ENCODE results near the gene TTC28. TPM values are rescaled to one million over a fixed set of nuclear protein-coding genes. Genes with fewer than 3 reads are reported as not detected.

TTC28 gene
- total RNA-seq, 2 experiments from 2014 or later: 1.6 to 1.9 TPM

- DNase-seq: no peak
- Mint-ChIP-seq H3K27ac (no peak overlapping the region), H3K9me3 (no peaks in the 10 kb centered on the region), H3K4me3 (no peak overlapping the region), H3K36me3 (ENCODE audit: low read depth) (no peaks in the 10 kb centered on the region), H3K4me1 (ENCODE audit: low read depth) (no peaks in the 10 kb centered on the region), H3K27me3 (ENCODE audit: low read depth) (no peaks in the 10 kb centered on the region)
- intact Hi-C loops (cut with micrococcal nuclease): no loop called here
- CTCF ChIA-PET: interaction anchor here (0.8 kb wide), 1 partner anchor 298 kb away, joined by 3 read pairs; no protein-coding TSS in a partner anchor
These were observed 533.0 kb downstream of the TTC28 start for GRCh38 chr22:28146401-28147314.

DNA sequence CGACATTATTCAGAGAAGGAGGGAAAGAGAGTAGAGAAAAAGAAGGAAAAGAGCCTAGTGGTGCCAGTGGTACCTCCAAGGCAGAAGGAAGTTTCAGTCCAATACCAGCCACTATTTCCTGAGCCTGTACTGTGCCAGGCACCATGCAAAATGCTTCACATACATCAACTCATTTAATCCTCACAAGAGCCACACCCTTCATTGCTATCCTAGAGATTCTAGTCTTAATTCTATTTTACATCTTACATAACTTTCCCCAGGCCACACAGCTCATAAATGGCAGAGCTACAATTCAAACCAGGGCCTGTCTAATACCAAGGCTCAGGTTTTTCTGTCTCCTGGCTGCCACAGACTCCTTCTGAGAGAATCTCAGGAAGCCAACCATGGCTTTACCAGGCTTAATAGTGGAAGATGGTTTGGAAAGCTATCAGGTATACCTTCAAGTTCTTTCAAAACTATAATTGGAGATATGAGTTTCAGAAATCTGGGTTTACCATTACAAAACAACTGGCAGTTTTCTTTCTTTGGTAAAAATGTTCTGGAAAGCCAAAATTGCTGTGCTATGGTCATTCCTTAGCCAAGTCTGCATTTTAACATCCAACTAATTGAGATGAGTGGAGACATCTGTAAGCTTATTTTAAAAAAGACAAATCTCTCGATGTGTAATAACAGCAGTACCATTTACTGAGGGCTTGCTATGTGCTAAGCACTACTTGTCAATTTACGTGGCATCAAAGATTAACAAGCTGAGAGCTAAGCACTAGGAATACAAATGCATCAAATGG, 535.5 kb downstream of the TTC28 start:
- Mint-ChIP-seq H3K36me3 (ENCODE audit: low read depth) (no peaks in the 10 kb centered on the region), H3K27ac (no peak overlapping the region)
- CTCF ChIA-PET: no interaction called here

GRCh38 chr22:28143241-28143865, 536.3 kb downstream of the TTC28 start:
- CTCF ChIA-PET: no interaction called here
- intact Hi-C loops (cut with micrococcal nuclease): no loop called here
- H3K27ac Mint-ChIP-seq: no peak overlapping the region
- H3K36me3 Mint-ChIP-seq (ENCODE audit: low read depth): no peaks in the 10 kb centered on the region
- H3K4me3 Mint-ChIP-seq: no peak overlapping the region
- no peaks in the 10 kb centered on the region for H3K9me3 Mint-ChIP-seq
- H3K27me3 Mint-ChIP-seq (ENCODE audit: low read depth): no peaks in the 10 kb centered on the region
- no peak for DNase-seq
- H3K4me1 Mint-ChIP-seq (ENCODE audit: low read depth): no peaks in the 10 kb centered on the region

More for the DNA sequence above, 535.5 kb downstream of the TTC28 start:
- no peaks in the 10 kb centered on the region for H3K9me3 Mint-ChIP-seq
- H3K4me3 Mint-ChIP-seq: no peak overlapping the region
- intact Hi-C loops (cut with micrococcal nuclease): no loop called here
- no peak for DNase-seq
- H3K4me1 Mint-ChIP-seq (ENCODE audit: low read depth): no peaks in the 10 kb centered on the region
- no peaks in the 10 kb centered on the region for H3K27me3 Mint-ChIP-seq (ENCODE audit: low read depth)

DNA sequence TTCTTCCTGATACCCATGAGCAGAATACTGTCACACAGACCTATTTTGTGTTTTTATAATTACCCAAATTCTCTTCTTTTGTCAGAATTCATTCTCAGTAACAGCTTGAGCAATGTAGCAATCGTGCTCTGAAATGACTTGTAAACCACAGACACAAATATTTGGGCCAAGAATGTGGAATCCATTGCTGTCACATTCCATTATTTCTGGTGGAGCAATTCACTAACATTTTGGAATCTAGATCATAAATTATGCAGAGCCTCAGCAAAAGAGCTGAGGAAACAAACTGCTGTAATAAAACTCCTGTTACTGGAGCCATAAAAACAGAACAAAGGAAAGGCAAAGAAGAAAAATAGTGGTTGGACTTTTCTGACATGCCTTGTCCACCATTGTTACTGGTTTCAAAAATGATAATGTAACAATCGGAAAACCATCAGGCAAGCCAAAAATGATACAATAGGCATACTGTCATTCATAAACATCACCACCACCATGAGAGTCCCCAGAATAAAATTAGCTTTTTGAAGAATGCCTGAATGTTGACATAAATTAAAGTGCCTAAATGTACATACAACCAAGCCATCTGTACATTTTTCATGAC, 537.2 kb downstream of the TTC28 start:
- no peaks in the 10 kb centered on the region for H3K4me1 Mint-ChIP-seq (ENCODE audit: low read depth)
- no peak overlapping the region for H3K4me3 Mint-ChIP-seq
- intact Hi-C loops (cut with micrococcal nuclease): no loop called here
- DNase-seq: no peak
- no peaks in the 10 kb centered on the region for H3K9me3 Mint-ChIP-seq
- no peaks in the 10 kb centered on the region for H3K36me3 Mint-ChIP-seq (ENCODE audit: low read depth)
- H3K27ac Mint-ChIP-seq: no peak overlapping the region
- CTCF ChIA-PET: no interaction called here
- no peaks in the 10 kb centered on the region for H3K27me3 Mint-ChIP-seq (ENCODE audit: low read depth)

DNA sequence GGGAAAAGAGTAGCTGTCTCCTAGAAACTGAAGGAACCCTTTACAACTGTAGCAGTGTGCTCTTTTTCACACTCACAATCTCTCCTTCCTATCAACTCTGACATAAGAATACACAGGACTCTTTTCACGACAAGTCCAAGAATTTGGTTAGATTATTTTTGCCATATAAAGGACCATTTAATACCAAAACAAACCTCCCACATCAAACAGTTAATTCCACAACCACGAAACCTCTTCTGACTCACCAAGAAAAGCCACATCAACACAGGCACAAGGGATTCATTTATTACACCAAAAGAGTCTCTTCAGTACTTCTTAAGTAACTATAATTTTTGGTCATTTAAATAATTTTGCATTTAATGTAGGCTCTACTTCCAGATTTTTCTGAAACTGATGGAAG, 538.0 kb downstream of the TTC28 start:
- Mint-ChIP-seq H3K27me3 (ENCODE audit: low read depth) (no peaks in the 10 kb centered on the region), H3K27ac (no peak overlapping the region), H3K4me1 (ENCODE audit: low read depth) (no peaks in the 10 kb centered on the region), H3K4me3 (no peak overlapping the region), H3K9me3 (no peaks in the 10 kb centered on the region), H3K36me3 (ENCODE audit: low read depth) (no peaks in the 10 kb centered on the region)
- DNase-seq: no peak
- intact Hi-C loops (cut with micrococcal nuclease): no loop called here
- CTCF ChIA-PET: no interaction called here

- DNase-seq: no peak
- Mint-ChIP-seq H3K27me3 (ENCODE audit: low read depth) (no peaks in the 10 kb centered on the region), H3K36me3 (ENCODE audit: low read depth) (no peaks in the 10 kb centered on the region), H3K27ac (no peak overlapping the region), H3K4me1 (ENCODE audit: low read depth) (no peaks in the 10 kb centered on the region), H3K9me3 (no peaks in the 10 kb centered on the region), H3K4me3 (no peak overlapping the region)
- intact Hi-C loops (cut with micrococcal nuclease): no loop called here
- CTCF ChIA-PET: no interaction called here
These were observed 539.7 kb downstream of the TTC28 start for GRCh38 chr22:28139961-28140360.

DNA sequence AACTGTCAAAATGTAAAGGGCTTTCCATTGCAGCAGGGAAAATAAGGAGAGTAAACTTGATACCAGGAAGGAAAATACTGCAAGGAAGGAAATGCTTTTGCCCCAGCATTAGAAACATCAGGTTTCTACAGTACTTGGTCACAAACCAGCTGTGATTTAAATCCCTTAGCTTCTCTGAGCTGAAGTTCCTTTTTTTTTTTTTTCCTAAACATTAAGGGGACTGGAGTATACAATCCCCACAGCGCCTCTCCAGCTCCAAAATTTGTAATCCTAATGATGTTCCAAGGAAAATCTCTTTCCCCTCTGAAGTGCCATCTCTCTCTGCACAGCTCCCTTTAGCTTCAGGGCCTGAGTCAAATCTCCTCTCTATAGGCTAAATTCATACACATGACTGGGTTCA, 540.1 kb downstream of the TTC28 start:
- DNase-seq: no peak
- CTCF ChIA-PET: no interaction called here
- intact Hi-C loops (cut with micrococcal nuclease): no loop called here
- no peaks in the 10 kb centered on the region for H3K9me3 Mint-ChIP-seq
- H3K4me1 Mint-ChIP-seq (ENCODE audit: low read depth): no peaks in the 10 kb centered on the region
- no peaks in the 10 kb centered on the region for H3K36me3 Mint-ChIP-seq (ENCODE audit: low read depth)
- H3K4me3 Mint-ChIP-seq: no peak overlapping the region
- no peaks in the 10 kb centered on the region for H3K27me3 Mint-ChIP-seq (ENCODE audit: low read depth)
- H3K27ac Mint-ChIP-seq: no peak overlapping the region

- Mint-ChIP-seq H3K4me1 (ENCODE audit: low read depth) (no peaks in the 10 kb centered on the region), H3K9me3 (no peaks in the 10 kb centered on the region), H3K4me3 (no peak overlapping the region), H3K27me3 (ENCODE audit: low read depth) (no peaks in the 10 kb centered on the region), H3K36me3 (ENCODE audit: low read depth) (no peaks in the 10 kb centered on the region), H3K27ac (no peak overlapping the region)
- intact Hi-C loops (cut with micrococcal nuclease): no loop called here
- DNase-seq: no peak
- CTCF ChIA-PET: interaction anchor here (0.6 kb wide), 2 partner anchors 69 to 861 kb away, joined by 3 to 4 read pairs; no protein-coding TSS in a partner anchor
These were observed 542.6 kb downstream of the TTC28 start for GRCh38 chr22:28137036-28137435.

- intact Hi-C loops (cut with micrococcal nuclease): no loop called here
- H3K4me1 Mint-ChIP-seq (ENCODE audit: low read depth): no peaks in the 10 kb centered on the region
- no peak overlapping the region for H3K4me3 Mint-ChIP-seq
- H3K27me3 Mint-ChIP-seq (ENCODE audit: low read depth): no peaks in the 10 kb centered on the region
- H3K9me3 Mint-ChIP-seq: no peaks in the 10 kb centered on the region
- DNase-seq: no peak
- H3K27ac Mint-ChIP-seq: no peak overlapping the region
- CTCF ChIA-PET: no interaction called here
- no peaks in the 10 kb centered on the region for H3K36me3 Mint-ChIP-seq (ENCODE audit: low read depth)
These were observed 547.2 kb downstream of the TTC28 start for GRCh38 chr22:28132466-28132865.

GRCh38 chr22:28129319-28129962, 550.2 kb downstream of the TTC28 start:
- CTCF ChIA-PET: no interaction called here
- H3K4me1 Mint-ChIP-seq (ENCODE audit: low read depth): no peaks in the 10 kb centered on the region
- no peaks in the 10 kb centered on the region for H3K27me3 Mint-ChIP-seq (ENCODE audit: low read depth)
- H3K4me3 Mint-ChIP-seq: no peak overlapping the region
- H3K36me3 Mint-ChIP-seq (ENCODE audit: low read depth): no peaks in the 10 kb centered on the region
- intact Hi-C loops (cut with micrococcal nuclease): no loop called here
- no peak overlapping the region for H3K27ac Mint-ChIP-seq
- H3K9me3 Mint-ChIP-seq: no peaks in the 10 kb centered on the region
- no peak for DNase-seq

GRCh38 chr22:28128827-28129226, 550.8 kb downstream of the TTC28 start:
- Mint-ChIP-seq H3K27me3 (ENCODE audit: low read depth) (no peaks in the 10 kb centered on the region), H3K4me3 (no peak overlapping the region), H3K36me3 (ENCODE audit: low read depth) (no peaks in the 10 kb centered on the region), H3K4me1 (ENCODE audit: low read depth) (no peaks in the 10 kb centered on the region), H3K27ac (no peak overlapping the region), H3K9me3 (no peaks in the 10 kb centered on the region)
- CTCF ChIA-PET: no interaction called here
- intact Hi-C loops (cut with micrococcal nuclease): no loop called here
- no peak for DNase-seq

- Mint-ChIP-seq H3K4me1 (ENCODE audit: low read depth) (no peaks in the 10 kb centered on the region), H3K27me3 (ENCODE audit: low read depth) (no peaks in the 10 kb centered on the region), H3K27ac (no peak overlapping the region), H3K36me3 (ENCODE audit: low read depth) (no peaks in the 10 kb centered on the region), H3K9me3 (no peaks in the 10 kb centered on the region), H3K4me3 (no peak overlapping the region)
- DNase-seq: no peak
- CTCF ChIA-PET: no interaction called here
- intact Hi-C loops (cut with micrococcal nuclease): no loop called here
These were observed 553.8 kb downstream of the TTC28 start for GRCh38 chr22:28125799-28126198.

All from activated naive CD4-positive, alpha-beta T cell treated with anti-CD3 and anti-CD28 coated beads for 36 hours (primary cell).